ENCODE data around the gene CDH4. TPM values are rescaled to one million over a fixed set of nuclear protein-coding genes. Genes with fewer than 3 reads are reported as not detected.
A peak's percentile ranks its signal among the peaks of the same experiment; 100 is the strongest.

CDH4 gene
- total and polyA plus RNA-seq, 8 donors = under 0.01 to 2.2 (median 0.11) TPM; not detected in 2

DNA sequence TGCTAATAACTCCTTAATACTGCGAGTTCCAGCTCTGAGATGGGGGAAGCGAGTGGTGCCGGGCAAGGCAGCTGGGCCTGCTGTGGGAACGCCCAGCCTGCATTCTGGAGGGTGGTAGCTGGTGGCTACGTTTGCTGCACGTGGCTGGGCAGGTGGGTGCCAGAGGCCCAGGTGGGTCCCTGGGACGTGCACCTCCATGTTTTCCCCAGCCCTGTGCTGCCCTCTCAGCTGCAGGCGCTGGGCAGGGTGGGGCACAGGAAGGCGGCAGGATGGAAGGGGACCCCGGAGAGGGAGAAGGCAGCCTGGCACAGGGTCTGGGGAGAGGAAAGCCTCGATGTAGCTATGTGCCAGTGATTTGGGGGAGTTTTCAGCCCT, 388.8 kb downstream of the CDH4 start:
- Histone ChIP-seq H3K4me3 (no peak overlapping the region), H3K27ac (no peak overlapping the region), H3K9me3 (peaks cover 0 to 16% (median 9%) of the 10 kb centered on the region in 4 donors), H3K4me1 (no peaks in the 10 kb centered on the region), H3K27me3 (peaks cover 0 to 74% (median 0%) of the 10 kb centered on the region in 3 donors), H3K36me3 (no peaks in the 10 kb centered on the region)
- TF ChIP-seq, protein P1, sequence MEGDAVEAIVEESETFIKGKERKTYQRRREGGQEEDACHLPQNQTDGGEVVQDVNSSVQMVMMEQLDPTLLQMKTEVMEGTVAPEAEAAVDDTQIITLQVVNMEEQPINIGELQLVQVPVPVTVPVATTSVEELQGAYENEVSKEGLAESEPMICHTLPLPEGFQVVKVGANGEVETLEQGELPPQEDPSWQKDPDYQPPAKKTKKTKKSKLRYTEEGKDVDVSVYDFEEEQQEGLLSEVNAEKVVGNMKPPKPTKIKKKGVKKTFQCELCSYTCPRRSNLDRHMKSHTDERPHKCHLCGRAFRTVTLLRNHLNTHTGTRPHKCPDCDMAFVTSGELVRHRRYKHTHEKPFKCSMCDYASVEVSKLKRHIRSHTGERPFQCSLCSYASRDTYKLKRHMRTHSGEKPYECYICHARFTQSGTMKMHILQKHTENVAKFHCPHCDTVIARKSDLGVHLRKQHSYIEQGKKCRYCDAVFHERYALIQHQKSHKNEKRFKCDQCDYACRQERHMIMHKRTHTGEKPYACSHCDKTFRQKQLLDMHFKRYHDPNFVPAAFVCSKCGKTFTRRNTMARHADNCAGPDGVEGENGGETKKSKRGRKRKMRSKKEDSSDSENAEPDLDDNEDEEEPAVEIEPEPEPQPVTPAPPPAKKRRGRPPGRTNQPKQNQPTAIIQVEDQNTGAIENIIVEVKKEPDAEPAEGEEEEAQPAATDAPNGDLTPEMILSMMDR (IDR thresholded peaks at IDR 0.05) = no peak
- TF ChIP-seq POLR2A (IDR thresholded peaks at IDR 0.05) (no peak), EP300 (IDR thresholded peaks at IDR 0.05) (no peak), POLR2AphosphoS5 (IDR thresholded peaks at IDR 0.05) (no peak)
- intact Hi-C loops (cut with DNase I; ENCODE audit: low total_unique reads) = no loop called here
- WGBS, 5 donors = 66 to 85% (median 75%) methylated on average over 10 to 11 of the region's 11 CpGs
- DNase-seq = no peak

- Histone ChIP-seq H3K36me3 (no peaks in the 10 kb centered on the region), H3K9me3 (peaks cover 0 to 15% (median 9%) of the 10 kb centered on the region in 4 donors), H3K27ac (no peak overlapping the region), H3K27me3 (peaks cover 0 to 71% (median 0%) of the 10 kb centered on the region in 3 donors), H3K4me3 (no peak overlapping the region), H3K4me1 (no peaks in the 10 kb centered on the region)
- 76 to 83% (median 79%) methylated on average over 12 of the region's 12 CpGs for WGBS, 5 donors
- intact Hi-C loops (cut with DNase I; ENCODE audit: low total_unique reads) = no loop called here
- DNase-seq = peak in 1 of 2 donors; percentile 44
- TF ChIP-seq, protein P1 (IDR thresholded peaks at IDR 0.05) = no peak
- no peak for TF ChIP-seq POLR2A (IDR thresholded peaks at IDR 0.05)
- TF ChIP-seq EP300 (IDR thresholded peaks at IDR 0.05) = no peak
- TF ChIP-seq POLR2AphosphoS5 (IDR thresholded peaks at IDR 0.05) = no peak
Measured at GRCh38 chr20:61643656-61644377, 391.8 kb downstream of the CDH4 start.

- no peak for TF ChIP-seq POLR2A (IDR thresholded peaks at IDR 0.05)
- peaks cover 0 to 15% (median 9%) of the 10 kb centered on the region in 4 donors for H3K9me3 ChIP-seq
- peaks cover 0 to 64% (median 0%) of the 10 kb centered on the region in 3 donors for H3K27me3 ChIP-seq
- H3K4me1 ChIP-seq = no peaks in the 10 kb centered on the region
- H3K27ac ChIP-seq = no peak overlapping the region
- WGBS, 5 donors = 67 to 71% (median 69%) methylated on average over 22 to 25 of the region's 25 CpGs
- DNase-seq = peak in 1 of 2 donors; percentile 52
- intact Hi-C loops (cut with DNase I; ENCODE audit: low total_unique reads) = no loop called here
- H3K36me3 ChIP-seq = no peaks in the 10 kb centered on the region
- H3K4me3 ChIP-seq = no peak overlapping the region
Measured at GRCh38 chr20:61644378-61645076, 392.5 kb downstream of the CDH4 start.

GRCh38 chr20:61645732-61646131, 393.7 kb downstream of the CDH4 start:
- TF ChIP-seq EP300 (IDR thresholded peaks at IDR 0.05) = no peak
- no peak for TF ChIP-seq POLR2AphosphoS5 (IDR thresholded peaks at IDR 0.05)
- TF ChIP-seq, protein P1 (IDR thresholded peaks at IDR 0.05) = no peak
- TF ChIP-seq POLR2A (IDR thresholded peaks at IDR 0.05) = no peak
- Histone ChIP-seq H3K4me3 (no peak overlapping the region), H3K9me3 (peaks cover 0 to 15% (median 9%) of the 10 kb centered on the region in 4 donors), H3K27me3 (peaks cover 0 to 53% (median 0%) of the 10 kb centered on the region in 3 donors), H3K4me1 (no peaks in the 10 kb centered on the region), H3K36me3 (no peaks in the 10 kb centered on the region), H3K27ac (no peak overlapping the region)
- intact Hi-C loops (cut with DNase I; ENCODE audit: low total_unique reads) = no loop called here
- no peak for DNase-seq
- WGBS, 5 donors = 71 to 95% (median 85%) methylated on average over 1 of the region's 1 CpG
